Central memory CD8-positive, alpha-beta T cell (primary cell): Measurements from ENCODE around the gene NPAS1.
"Not testable (repeated sequence)": the region's sequence is repeated elsewhere in the genome, so short reads cannot be mapped to it uniquely, and the experiment has no call there.

Source experiments
- ATAC-seq: fragments of 150-1000 bp; cut with Tn5 transposase; replicated peaks from 2 replicates; pipeline ENCODE4 v1.10.0; 2022; ENCODE audit warnings: mild to moderate bottlenecking, moderate FRiP score, moderate number of reproducible peaks; ENCODE audit not compliant: poor library complexity, severe bottlenecking; ENCODE audit errors: extremely low read depth
- DNase-seq, 2 donors: peaks; one replicate each; pipeline ENCODE4 v3.0.0; 2021; ENCODE audit warnings: low spot score in 2 of 2
- H3K27ac Mint-ChIP-seq: one replicate; pipeline ENCODE4 v1.8.0; 2022; ENCODE audit warnings: low read depth, mild to moderate bottlenecking, moderate library complexity, mixed read lengths
- H3K27me3 Mint-ChIP-seq: one replicate; pipeline ENCODE4 v1.8.0; 2022; ENCODE audit warnings: mixed read lengths
- H3K36me3 Mint-ChIP-seq: one replicate; pipeline ENCODE4 v1.8.0; 2022; ENCODE audit warnings: mild to moderate bottlenecking, moderate library complexity, mixed read lengths; ENCODE audit not compliant: insufficient read depth
- H3K4me1 Mint-ChIP-seq: one replicate; pipeline ENCODE4 v1.8.0; 2022; ENCODE audit warnings: mixed read lengths
- H3K4me3 Mint-ChIP-seq: one replicate; pipeline ENCODE4 v1.8.0; 2022; ENCODE audit warnings: mild to moderate bottlenecking, moderate library complexity, mixed read lengths
- H3K9me3 Mint-ChIP-seq: one replicate; pipeline ENCODE4 v1.8.0; 2022; ENCODE audit warnings: mixed read lengths

NPAS1 gene

GRCh38 chr19:47047763-47048405 lies 28.2 kb downstream of the NPAS1 start:
- Mint-ChIP-seq H3K9me3 (no peaks in the 10 kb centered on the region), H3K36me3 (peaks cover 13% of the 10 kb centered on the region), H3K27ac (peak overlapping the region; percentile 66), H3K4me1 (peaks cover 31% of the 10 kb centered on the region), H3K27me3 (peaks cover 3% of the 10 kb centered on the region), H3K4me3 (peak overlapping the region; percentile 91)
- DNase-seq = peak; percentile 33 to 48
- ATAC-seq = peak; percentile 36

GRCh38 chr19:47049307-47049700 lies 29.7 kb downstream of the NPAS1 start:
- peaks cover 31% of the 10 kb centered on the region for H3K4me1 Mint-ChIP-seq
- H3K9me3 Mint-ChIP-seq = no peaks in the 10 kb centered on the region
- H3K4me3 Mint-ChIP-seq = peak overlapping the region; percentile 91
- ATAC-seq (no peak), DNase-seq (no peak)
- peak overlapping the region; percentile 66 for H3K27ac Mint-ChIP-seq
- H3K27me3 Mint-ChIP-seq = peaks cover 17% of the 10 kb centered on the region
- peaks cover 11% of the 10 kb centered on the region for H3K36me3 Mint-ChIP-seq

DNA sequence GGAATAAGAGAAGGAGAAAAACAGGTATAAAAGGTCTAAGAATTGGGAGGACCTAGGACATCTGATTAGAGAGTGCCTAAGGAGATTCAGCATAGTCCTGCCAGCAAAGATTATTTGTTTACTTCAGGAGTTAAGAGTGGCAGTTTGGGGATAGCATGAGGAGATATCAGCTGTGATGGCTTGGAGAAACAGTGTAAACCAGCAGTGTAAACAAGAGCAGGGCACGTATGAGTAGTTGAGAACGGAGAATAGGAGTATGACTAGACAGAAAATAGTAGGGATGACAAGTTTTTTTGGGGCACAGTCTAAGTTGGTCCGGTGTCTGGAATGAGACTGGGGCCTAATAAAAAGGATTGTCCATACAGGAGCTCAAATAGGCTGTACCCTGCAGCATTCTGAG lies 30.9 kb downstream of the NPAS1 start:
- ATAC-seq, H3K9me3 Mint-ChIP-seq, H3K4me3 Mint-ChIP-seq, H3K27ac Mint-ChIP-seq, DNase-seq: not testable (repeated sequence)
- Mint-ChIP-seq H3K27me3 (peaks cover 25% of the 10 kb centered on the region), H3K4me1 (peaks cover 31% of the 10 kb centered on the region), H3K36me3 (peaks cover 11% of the 10 kb centered on the region)

GRCh38 chr19:47056411-47056810 lies 36.8 kb downstream of the NPAS1 start:
- Mint-ChIP-seq H3K27me3 (peaks cover 25% of the 10 kb centered on the region), H3K4me1 (no peaks in the 10 kb centered on the region), H3K27ac (no peak overlapping the region), H3K9me3 (no peaks in the 10 kb centered on the region), H3K4me3 (no peak overlapping the region), H3K36me3 (peaks cover 1% of the 10 kb centered on the region)
- DNase-seq (no peak), ATAC-seq (no peak)

DNA sequence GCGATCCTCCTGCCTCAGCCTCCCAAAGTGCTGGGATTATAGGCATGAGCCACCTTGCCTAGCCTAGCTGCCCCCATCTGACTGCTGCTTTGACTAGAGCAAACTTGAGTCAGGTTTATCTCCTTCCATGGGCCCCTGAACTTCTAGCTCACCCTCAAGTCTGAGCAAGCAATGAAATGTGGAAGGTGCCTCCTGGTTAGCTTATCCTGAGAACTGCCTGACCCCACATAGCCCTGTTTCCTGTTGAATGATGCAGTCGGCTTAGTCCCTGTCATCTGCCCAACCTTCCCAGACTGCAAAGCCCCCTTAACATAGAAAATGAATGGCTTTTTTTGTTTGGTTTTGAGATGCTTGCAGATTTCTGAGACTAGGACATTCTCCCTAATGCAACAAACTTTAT lies 37.7 kb downstream of the NPAS1 start:
- H3K4me3 Mint-ChIP-seq = no peak overlapping the region
- H3K27me3 Mint-ChIP-seq = peaks cover 25% of the 10 kb centered on the region
- ATAC-seq (no peak), DNase-seq (no peak)
- H3K27ac Mint-ChIP-seq = no peak overlapping the region
- H3K9me3 Mint-ChIP-seq = no peaks in the 10 kb centered on the region
- peaks cover 1% of the 10 kb centered on the region for H3K36me3 Mint-ChIP-seq
- no peaks in the 10 kb centered on the region for H3K4me1 Mint-ChIP-seq

DNA sequence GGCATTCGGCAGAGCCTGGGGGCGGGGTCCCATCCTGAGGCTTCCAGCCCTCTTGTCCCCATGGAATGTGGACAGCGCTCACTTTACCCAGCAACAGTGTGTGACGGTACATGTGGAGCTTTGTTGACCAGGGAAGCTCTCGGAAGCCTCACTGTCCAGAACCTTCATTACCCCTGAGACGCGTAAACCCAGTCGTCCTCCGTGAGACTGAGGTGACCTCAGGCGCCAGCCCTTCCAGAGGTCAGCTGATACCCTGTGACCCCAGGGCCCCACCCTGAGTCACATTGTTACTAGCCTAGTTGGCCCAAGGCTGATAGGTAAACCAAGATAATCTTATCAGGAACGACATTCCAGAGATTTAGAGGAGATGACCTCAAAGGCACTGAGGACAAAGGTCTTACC lies 39.0 kb downstream of the NPAS1 start:
- H3K36me3 Mint-ChIP-seq = peaks cover 6% of the 10 kb centered on the region
- H3K9me3 Mint-ChIP-seq = no peaks in the 10 kb centered on the region
- H3K27ac Mint-ChIP-seq = no peak overlapping the region
- no peaks in the 10 kb centered on the region for H3K4me1 Mint-ChIP-seq
- H3K27me3 Mint-ChIP-seq = peaks cover 15% of the 10 kb centered on the region
- ATAC-seq = no peak
- H3K4me3 Mint-ChIP-seq = no peak overlapping the region
- DNase-seq = no peak

DNA sequence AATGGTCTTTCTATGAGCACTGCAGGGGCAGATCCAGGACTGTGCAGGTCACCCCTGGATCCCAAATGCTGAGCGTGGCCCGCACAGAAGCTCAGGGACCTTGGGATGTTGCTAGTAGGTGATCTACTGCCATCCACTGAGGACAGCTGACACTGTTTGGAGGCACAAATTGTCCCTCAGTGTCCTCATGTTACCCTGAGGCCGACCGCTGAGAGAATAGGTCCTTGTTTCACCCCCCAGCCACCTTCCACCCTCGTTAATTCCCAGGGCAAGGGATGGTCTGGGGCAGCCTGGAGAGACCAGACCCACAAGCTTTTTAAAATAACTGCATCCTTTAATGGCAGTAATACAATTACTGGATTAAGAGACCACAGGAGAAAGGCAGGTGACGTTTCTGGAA lies 44.2 kb downstream of the NPAS1 start:
- H3K4me1 Mint-ChIP-seq = no peaks in the 10 kb centered on the region
- DNase-seq (no peak), ATAC-seq (no peak)
- no peaks in the 10 kb centered on the region for H3K9me3 Mint-ChIP-seq
- H3K27me3 Mint-ChIP-seq = no peaks in the 10 kb centered on the region
- H3K4me3 Mint-ChIP-seq = no peak overlapping the region
- H3K36me3 Mint-ChIP-seq = peaks cover 21% of the 10 kb centered on the region
- no peak overlapping the region for H3K27ac Mint-ChIP-seq

DNA sequence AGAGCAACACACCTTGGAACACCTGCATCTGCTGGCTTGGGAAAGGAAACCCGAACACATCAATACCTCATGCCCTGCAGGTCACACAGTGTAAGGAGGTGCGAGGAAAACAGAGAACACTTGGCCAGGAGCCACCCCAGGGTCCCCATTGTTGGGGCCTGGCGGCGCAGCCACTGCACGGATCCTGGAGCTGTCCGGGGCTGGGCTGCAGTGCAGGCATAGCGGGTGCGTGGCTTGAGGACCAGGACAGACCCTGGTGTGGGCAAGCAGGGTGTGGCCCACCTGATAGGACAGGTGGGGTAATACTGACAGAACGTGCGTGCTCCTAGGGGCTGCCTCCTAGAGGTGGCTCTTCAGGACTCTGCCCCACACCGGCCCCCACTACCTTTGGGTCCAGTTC lies 45.6 kb downstream of the NPAS1 start:
- DNase-seq (no peak), ATAC-seq (no peak)
- Mint-ChIP-seq H3K4me1 (peaks cover 2% of the 10 kb centered on the region), H3K9me3 (no peaks in the 10 kb centered on the region), H3K27me3 (no peaks in the 10 kb centered on the region), H3K27ac (no peak overlapping the region), H3K4me3 (no peak overlapping the region), H3K36me3 (peaks cover 21% of the 10 kb centered on the region)

DNA sequence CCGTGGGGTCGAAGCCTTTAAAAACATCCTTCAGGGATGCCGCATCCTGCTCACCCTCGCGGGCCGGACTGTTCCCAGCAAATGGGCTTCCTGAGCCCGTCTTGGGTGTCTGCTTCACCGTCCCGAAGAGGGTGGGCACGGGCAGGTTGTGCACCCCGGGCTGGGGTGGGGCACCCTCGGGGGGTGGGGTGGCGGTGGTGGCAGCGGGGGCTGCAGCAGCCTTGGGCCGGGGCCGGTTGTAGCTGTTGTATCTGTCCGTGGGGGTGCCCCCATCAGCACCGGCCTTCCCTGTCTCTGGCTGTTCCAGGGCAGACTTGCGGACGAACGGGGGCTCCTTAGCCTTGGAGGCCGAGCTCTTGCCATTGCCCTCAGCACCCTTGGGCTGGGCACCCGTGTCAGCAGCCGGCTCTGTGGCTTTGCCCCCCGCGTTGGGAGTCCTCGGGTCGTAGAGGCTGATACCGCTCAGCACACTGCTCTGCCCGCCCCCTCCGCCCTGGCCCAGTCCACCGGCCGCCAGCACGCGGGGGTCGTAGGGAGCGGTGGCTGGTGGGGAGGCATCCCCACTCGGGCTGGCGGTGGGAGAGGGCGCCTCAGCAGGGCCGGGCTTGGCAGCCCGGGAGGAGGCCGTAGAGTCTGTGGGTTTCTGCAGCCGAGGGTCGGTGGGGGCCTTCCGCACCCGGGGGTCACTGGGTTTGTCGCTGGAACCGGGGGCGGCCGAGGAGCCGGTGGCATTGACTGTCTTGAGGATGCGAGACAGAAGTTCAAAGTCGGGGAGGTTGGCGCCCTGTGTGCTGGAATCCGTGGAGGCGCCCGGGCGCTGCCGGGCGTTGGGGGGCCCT lies 47.0 kb downstream of the NPAS1 start:
- peaks cover 24% of the 10 kb centered on the region for H3K36me3 Mint-ChIP-seq
- H3K9me3 Mint-ChIP-seq = no peaks in the 10 kb centered on the region
- H3K27me3 Mint-ChIP-seq = no peaks in the 10 kb centered on the region
- ATAC-seq = no peak
- H3K4me3 Mint-ChIP-seq = no peak overlapping the region
- no peak for DNase-seq
- H3K27ac Mint-ChIP-seq = no peak overlapping the region
- H3K4me1 Mint-ChIP-seq = peaks cover 16% of the 10 kb centered on the region

GRCh38 chr19:47067215-47067847 lies 47.7 kb downstream of the NPAS1 start:
- H3K4me1 Mint-ChIP-seq = peaks cover 16% of the 10 kb centered on the region
- no peaks in the 10 kb centered on the region for H3K9me3 Mint-ChIP-seq
- no peak for DNase-seq

DNA sequence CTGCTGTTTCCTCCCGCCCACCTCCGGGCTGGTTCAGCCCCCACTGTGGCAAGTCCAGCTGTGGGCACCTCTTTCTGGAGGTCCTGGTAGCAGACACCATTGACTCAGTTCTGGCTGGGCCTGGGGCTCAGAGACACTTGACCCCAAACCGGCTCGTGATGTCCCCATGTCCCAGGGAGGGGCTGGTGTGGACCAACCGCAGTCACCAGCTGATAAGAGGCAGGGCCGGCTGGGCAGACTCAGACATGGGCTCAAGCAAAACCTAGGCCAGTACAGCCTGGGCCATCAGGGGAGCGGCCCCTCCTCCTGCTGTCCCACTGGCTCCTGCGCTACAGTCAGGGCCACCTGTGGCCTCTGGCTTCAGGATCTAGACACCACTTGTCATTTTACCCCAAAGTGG lies 48.6 kb downstream of the NPAS1 start:
- DNase-seq (no peak), ATAC-seq (no peak)
- no peaks in the 10 kb centered on the region for H3K9me3 Mint-ChIP-seq
- no peak overlapping the region for H3K4me3 Mint-ChIP-seq
- no peaks in the 10 kb centered on the region for H3K27me3 Mint-ChIP-seq
- peaks cover 29% of the 10 kb centered on the region for H3K36me3 Mint-ChIP-seq
- no peak overlapping the region for H3K27ac Mint-ChIP-seq
- peaks cover 16% of the 10 kb centered on the region for H3K4me1 Mint-ChIP-seq

More at GRCh38 chr19:47067215-47067847, 47.7 kb downstream of the NPAS1 start:
- ATAC-seq = no peak
- Mint-ChIP-seq H3K36me3 (peaks cover 27% of the 10 kb centered on the region), H3K27me3 (no peaks in the 10 kb centered on the region), H3K4me3 (no peak overlapping the region), H3K27ac (no peak overlapping the region)

DNA sequence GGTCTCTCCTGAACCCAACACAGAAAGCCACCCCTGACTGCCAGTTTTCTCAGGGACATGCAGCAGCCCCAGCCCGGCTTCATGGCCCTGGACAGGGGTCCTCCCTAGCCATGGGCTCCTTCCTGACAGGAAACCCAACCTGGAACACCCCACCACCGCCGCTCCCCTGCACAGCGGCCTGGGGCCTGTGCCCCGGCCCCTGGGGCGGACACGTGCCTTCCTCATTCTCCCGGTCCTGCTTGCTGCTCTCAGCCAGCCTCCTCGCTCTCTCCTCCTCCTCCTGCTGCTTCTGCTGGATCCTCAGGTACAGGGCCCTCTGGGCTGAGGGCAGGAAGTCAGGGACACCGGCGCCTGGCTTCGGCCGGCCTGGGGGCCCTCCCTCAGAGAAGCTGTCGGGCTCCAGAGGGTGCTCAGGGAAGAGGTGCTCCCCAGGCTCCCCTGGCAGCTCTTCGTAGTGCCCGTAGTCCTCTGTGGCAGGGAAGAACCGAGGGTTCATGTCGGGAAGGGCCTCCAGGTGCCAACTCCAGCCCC lies 49.3 kb downstream of the NPAS1 start:
- ATAC-seq (no peak), DNase-seq (no peak)
- Mint-ChIP-seq H3K4me3 (no peak overlapping the region), H3K4me1 (peaks cover 16% of the 10 kb centered on the region), H3K9me3 (no peaks in the 10 kb centered on the region), H3K36me3 (peaks cover 32% of the 10 kb centered on the region), H3K27ac (no peak overlapping the region), H3K27me3 (no peaks in the 10 kb centered on the region)
